HepG2 (cell line): ENCODE measurements around the gene H6PD. TPM values are rescaled to one million over a fixed set of nuclear protein-coding genes. Genes with fewer than 3 reads are reported as not detected.

Experiments
- ATF7 ChIP-seq, 2 experiments: fragments of 450-650 bp in 1 of 2; sonication (generic) in 1 of 2; formaldehyde crosslinking in 1 of 2; IDR thresholded peaks; 2 replicates each; pipeline versions ENCODE4 v1.4.0 to v1.6.1; 2016 to 2020; ENCODE audit warnings: antibody characterized with exemption in 1 of 2, mild to moderate bottlenecking in 1 of 2, missing genetic modification reagents in 1 of 2
- CBX1 ChIP-seq: IDR thresholded peaks from one replicate; pipeline ENCODE4 v1.6.1; 2016; ENCODE audit warnings: antibody characterized with exemption, low read depth
- GZF1 ChIP-seq: sonication (generic); formaldehyde crosslinking; IDR thresholded peaks from 2 replicates; pipeline ENCODE4 v1.5.1; 2020; ENCODE audit warnings: mild to moderate bottlenecking, missing genetic modification reagents
- JUNB ChIP-seq: sonication (generic); formaldehyde crosslinking; IDR thresholded peaks from 2 replicates; pipeline ENCODE4 v1.8.0; 2022; ENCODE audit warnings: missing genetic modification reagents, mild to moderate bottlenecking, borderline replicate concordance
- KAT8 ChIP-seq: IDR thresholded peaks from 2 replicates; pipeline ENCODE4 v1.6.1; 2016; ENCODE audit warnings: missing genetic modification reagents, missing compliant biosample characterization
- ONECUT2 ChIP-seq: sonication (generic); formaldehyde crosslinking; IDR thresholded peaks from 2 replicates; pipeline ENCODE4 v1.4.0; 2020; ENCODE audit warnings: missing genetic modification reagents
- ZFY ChIP-seq: sonication (generic); formaldehyde crosslinking; IDR thresholded peaks from 2 replicates; pipeline ENCODE4 v1.4.0; 2020; ENCODE audit warnings: missing genetic modification reagents
- ZNF354B ChIP-seq: sonication (generic); formaldehyde crosslinking; IDR thresholded peaks from 2 replicates; pipeline ENCODE4 v1.8.0; 2022; ENCODE audit warnings: mild to moderate bottlenecking, missing genetic modification reagents
- polyA plus RNA-seq, 8 experiments: library from polyadenylated mRNA; depleted of rRNA in 3 of 8; stranded (reverse) in 7 of 8; unstranded in 1 of 8; fragments of >200 nt; fragmentation: Illumina TruSeq in 4 of 8; extraction: Trizol in 4 of 8; gene quantifications; 2 replicates each; pipeline versions ENCODE4 v1.2.1 to v1.2.3, GENCODE V29; 2011 to 2016; ENCODE audit warnings: low read depth in 4 of 8, missing spikeins in 1 of 8, mixed read lengths in 1 of 8; ENCODE audit not compliant: insufficient read depth in 1 of 8
- total RNA-seq, 5 experiments: library from RNA; depleted of rRNA; stranded (reverse); fragments of >200 nt; fragmentation: Illumina TruSeq; extraction: Trizol; gene quantifications; 2 replicates each; pipeline ENCODE4 v1.2.3, GENCODE V29; 2016; ENCODE audit warnings: low read depth in 1 of 5
- TF ChIP-seq, protein P1 (sequence below): sonication (generic); formaldehyde crosslinking; conservative IDR thresholded peaks from 2 replicates; pipeline ENCODE4 v1.8.0; 2022; ENCODE audit warnings: mild to moderate bottlenecking, moderate library complexity, missing genetic modification reagents
- TF ChIP-seq, protein P2 (sequence below): sonication (generic); formaldehyde crosslinking; IDR thresholded peaks from 2 replicates; pipeline ENCODE4 v1.5.1; 2020; ENCODE audit warnings: mild to moderate bottlenecking, missing genetic modification reagents
- TF ChIP-seq, protein P3 (sequence below): sonication (generic); formaldehyde crosslinking; IDR thresholded peaks from 2 replicates; pipeline ENCODE4 v1.4.0; 2020; ENCODE audit warnings: mild to moderate bottlenecking, missing genetic modification reagents
- TF ChIP-seq, protein P4 (sequence below): sonication (generic); formaldehyde crosslinking; IDR thresholded peaks from 2 replicates; pipeline ENCODE4 v1.4.0; 2020; ENCODE audit warnings: mild to moderate bottlenecking, missing genetic modification reagents
- TF ChIP-seq, protein P5 (sequence below): sonication (generic); formaldehyde crosslinking; IDR thresholded peaks from 2 replicates; pipeline ENCODE4; 2020; ENCODE audit warnings: missing genetic modification reagents, mild to moderate bottlenecking, borderline replicate concordance
- TF ChIP-seq, protein P6 (sequence below): sonication (generic); formaldehyde crosslinking; IDR thresholded peaks from 2 replicates; pipeline ENCODE4 v1.4.0; 2020; ENCODE audit warnings: missing genetic modification reagents, borderline replicate concordance
- TF ChIP-seq, protein P7 (sequence below): sonication (generic); formaldehyde crosslinking; IDR thresholded peaks from 2 replicates; pipeline ENCODE4 v1.9.0; 2022; ENCODE audit warnings: low read depth, missing genetic modification reagents

H6PD gene
- total and polyA plus RNA-seq, 2 of the 13 experiments (the other 11 are each of a cell fraction or from before 2014, with no cell fraction given): 9.3 to 14.1 TPM

DNA sequence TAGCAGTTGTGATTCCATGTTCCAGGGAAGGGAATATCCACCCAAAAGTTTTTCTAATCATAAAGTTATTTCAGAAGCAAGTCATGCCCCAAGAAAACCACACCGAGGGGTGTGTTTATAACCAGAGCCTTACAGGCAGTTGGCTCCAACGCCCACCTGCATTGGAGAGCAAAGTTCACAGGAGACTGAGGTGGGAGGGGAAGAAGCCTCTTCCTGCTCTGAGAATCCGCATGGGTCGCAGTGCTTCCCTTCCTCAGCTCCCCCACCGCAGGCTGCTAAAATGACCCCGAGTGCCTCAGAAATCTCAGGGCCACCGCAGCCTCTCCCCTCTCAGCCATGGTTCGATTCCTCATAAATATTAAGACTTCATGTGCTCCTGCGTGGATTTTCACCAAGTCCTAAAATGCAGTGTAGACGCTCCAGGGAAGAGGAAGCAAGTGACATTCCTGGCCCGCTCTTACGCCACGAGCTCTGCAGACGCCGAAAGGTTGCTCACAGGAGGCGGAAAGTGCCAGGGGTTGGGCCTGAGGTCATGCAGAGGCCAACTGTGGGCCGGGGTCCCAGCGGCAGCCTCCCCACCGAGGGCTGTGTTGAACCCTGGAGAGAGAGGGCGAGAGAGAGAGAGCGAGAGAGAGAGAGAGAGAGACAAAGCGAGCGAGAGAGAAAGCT is 44.7 kb downstream of the H6PD start (continued):
- TF ChIP-seq ZNF354B (CRISPR knock-in tag): no peak
- no peak for TF ChIP-seq GZF1 (CRISPR knock-in tag)
- TF ChIP-seq, protein P1, sequence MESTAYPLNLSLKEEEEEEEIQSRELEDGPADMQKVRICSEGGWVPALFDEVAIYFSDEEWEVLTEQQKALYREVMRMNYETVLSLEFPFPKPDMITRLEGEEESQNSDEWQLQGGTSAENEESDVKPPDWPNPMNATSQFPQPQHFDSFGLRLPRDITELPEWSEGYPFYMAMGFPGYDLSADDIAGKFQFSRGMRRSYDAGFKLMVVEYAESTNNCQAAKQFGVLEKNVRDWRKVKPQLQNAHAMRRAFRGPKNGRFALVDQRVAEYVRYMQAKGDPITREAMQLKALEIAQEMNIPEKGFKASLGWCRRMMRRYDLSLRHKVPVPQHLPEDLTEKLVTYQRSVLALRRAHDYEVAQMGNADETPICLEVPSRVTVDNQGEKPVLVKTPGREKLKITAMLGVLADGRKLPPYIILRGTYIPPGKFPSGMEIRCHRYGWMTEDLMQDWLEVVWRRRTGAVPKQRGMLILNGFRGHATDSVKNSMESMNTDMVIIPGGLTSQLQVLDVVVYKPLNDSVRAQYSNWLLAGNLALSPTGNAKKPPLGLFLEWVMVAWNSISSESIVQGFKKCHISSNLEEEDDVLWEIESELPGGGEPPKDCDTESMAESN (CRISPR knock-in tag): no peak
- TF ChIP-seq, protein P2, sequence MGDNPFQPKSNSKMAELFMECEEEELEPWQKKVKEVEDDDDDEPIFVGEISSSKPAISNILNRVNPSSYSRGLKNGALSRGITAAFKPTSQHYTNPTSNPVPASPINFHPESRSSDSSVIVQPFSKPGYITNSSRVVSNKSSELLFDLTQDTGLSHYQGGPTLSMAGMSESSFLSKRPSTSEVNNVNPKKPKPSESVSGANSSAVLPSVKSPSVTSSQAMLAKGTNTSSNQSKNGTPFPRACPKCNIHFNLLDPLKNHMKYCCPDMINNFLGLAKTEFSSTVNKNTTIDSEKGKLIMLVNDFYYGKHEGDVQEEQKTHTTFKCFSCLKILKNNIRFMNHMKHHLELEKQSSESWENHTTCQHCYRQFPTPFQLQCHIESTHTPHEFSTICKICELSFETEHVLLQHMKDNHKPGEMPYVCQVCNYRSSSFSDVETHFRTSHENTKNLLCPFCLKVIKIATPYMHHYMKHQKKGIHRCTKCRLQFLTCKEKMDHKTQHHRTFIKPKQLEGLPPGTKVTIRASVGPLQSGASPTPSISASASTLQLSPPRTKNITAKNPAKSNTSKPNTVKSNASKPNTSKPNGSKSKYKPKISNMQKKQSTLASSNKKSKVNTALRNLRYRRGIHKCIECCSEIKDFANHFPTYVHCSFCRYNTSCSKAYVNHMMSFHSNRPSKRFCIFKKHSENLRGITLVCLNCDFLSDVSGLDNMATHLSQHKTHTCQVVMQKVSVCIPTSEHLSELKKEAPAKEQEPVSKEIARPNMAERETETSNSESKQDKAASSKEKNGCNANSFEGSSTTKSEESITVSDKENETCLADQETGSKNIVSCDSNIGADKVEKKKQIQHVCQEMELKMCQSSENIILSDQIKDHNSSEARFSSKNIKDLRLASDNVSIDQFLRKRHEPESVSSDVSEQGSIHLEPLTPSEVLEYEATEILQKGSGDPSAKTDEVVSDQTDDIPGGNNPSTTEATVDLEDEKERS: no peak
- no peak for TF ChIP-seq CBX1
- no peak for TF ChIP-seq ONECUT2 (CRISPR knock-in tag)
- TF ChIP-seq ATF7 (IDR thresholded peaks at IDR 0.05): no peak
- TF ChIP-seq ATF7 (CRISPR knock-in tag; IDR thresholded peaks at IDR 0.05): no peak
- TF ChIP-seq JUNB (CRISPR knock-in tag): no peak
- TF ChIP-seq, protein P3, sequence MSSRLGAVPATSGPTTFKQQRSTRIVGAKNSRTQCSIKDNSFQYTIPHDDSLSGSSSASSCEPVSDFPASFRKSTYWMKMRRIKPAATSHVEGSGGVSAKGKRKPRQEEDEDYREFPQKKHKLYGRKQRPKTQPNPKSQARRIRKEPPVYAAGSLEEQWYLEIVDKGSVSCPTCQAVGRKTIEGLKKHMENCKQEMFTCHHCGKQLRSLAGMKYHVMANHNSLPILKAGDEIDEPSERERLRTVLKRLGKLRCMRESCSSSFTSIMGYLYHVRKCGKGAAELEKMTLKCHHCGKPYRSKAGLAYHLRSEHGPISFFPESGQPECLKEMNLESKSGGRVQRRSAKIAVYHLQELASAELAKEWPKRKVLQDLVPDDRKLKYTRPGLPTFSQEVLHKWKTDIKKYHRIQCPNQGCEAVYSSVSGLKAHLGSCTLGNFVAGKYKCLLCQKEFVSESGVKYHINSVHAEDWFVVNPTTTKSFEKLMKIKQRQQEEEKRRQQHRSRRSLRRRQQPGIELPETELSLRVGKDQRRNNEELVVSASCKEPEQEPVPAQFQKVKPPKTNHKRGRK (CRISPR knock-in tag): no peak
- TF ChIP-seq, protein P4, sequence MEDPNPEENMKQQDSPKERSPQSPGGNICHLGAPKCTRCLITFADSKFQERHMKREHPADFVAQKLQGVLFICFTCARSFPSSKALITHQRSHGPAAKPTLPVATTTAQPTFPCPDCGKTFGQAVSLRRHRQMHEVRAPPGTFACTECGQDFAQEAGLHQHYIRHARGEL (CRISPR knock-in tag): 0 out of 2 replicates have a peak, but pooled peaks have one; percentile 45
- peak; percentile 39 for TF ChIP-seq ZFY (CRISPR knock-in tag)
- TF ChIP-seq, protein P5, sequence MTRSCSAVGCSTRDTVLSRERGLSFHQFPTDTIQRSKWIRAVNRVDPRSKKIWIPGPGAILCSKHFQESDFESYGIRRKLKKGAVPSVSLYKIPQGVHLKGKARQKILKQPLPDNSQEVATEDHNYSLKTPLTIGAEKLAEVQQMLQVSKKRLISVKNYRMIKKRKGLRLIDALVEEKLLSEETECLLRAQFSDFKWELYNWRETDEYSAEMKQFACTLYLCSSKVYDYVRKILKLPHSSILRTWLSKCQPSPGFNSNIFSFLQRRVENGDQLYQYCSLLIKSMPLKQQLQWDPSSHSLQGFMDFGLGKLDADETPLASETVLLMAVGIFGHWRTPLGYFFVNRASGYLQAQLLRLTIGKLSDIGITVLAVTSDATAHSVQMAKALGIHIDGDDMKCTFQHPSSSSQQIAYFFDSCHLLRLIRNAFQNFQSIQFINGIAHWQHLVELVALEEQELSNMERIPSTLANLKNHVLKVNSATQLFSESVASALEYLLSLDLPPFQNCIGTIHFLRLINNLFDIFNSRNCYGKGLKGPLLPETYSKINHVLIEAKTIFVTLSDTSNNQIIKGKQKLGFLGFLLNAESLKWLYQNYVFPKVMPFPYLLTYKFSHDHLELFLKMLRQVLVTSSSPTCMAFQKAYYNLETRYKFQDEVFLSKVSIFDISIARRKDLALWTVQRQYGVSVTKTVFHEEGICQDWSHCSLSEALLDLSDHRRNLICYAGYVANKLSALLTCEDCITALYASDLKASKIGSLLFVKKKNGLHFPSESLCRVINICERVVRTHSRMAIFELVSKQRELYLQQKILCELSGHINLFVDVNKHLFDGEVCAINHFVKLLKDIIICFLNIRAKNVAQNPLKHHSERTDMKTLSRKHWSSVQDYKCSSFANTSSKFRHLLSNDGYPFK (CRISPR knock-in tag): no peak
- TF ChIP-seq, protein P6, sequence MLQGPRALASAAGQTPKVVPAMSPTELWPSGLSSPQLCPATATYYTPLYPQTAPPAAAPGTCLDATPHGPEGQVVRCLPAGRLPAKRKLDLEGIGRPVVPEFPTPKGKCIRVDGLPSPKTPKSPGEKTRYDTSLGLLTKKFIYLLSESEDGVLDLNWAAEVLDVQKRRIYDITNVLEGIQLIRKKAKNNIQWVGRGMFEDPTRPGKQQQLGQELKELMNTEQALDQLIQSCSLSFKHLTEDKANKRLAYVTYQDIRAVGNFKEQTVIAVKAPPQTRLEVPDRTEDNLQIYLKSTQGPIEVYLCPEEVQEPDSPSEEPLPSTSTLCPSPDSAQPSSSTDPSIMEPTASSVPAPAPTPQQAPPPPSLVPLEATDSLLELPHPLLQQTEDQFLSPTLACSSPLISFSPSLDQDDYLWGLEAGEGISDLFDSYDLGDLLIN (CRISPR knock-in tag): no peak
- TF ChIP-seq KAT8: peak; percentile 50
- TF ChIP-seq, protein P7, sequence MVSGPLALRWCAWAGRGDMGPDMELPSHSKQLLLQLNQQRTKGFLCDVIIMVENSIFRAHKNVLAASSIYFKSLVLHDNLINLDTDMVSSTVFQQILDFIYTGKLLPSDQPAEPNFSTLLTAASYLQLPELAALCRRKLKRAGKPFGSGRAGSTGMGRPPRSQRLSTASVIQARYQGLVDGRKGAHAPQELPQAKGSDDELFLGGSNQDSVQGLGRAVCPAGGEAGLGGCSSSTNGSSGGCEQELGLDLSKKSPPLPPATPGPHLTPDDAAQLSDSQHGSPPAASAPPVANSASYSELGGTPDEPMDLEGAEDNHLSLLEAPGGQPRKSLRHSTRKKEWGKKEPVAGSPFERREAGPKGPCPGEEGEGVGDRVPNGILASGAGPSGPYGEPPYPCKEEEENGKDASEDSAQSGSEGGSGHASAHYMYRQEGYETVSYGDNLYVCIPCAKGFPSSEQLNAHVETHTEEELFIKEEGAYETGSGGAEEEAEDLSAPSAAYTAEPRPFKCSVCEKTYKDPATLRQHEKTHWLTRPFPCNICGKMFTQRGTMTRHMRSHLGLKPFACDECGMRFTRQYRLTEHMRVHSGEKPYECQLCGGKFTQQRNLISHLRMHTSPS (CRISPR knock-in tag): no peak
